Measurements from ENCODE around the gene GABARAP. TPM values are rescaled to one million over a fixed set of nuclear protein-coding genes. Genes with fewer than 3 reads are reported as not detected.

Gene GABARAP
- total and polyA plus RNA-seq, 2 of the 13 experiments (the other 11 are each of a cell fraction or from before 2014, with no cell fraction given): 161 to 310 TPM

GRCh38 chr17:7237266-7237760 lies 4.9 kb downstream of the GABARAP start (continued):
- TF ChIP-seq SOX6 (IDR thresholded peaks at IDR 0.05) (no peak), SOX6 (CRISPR knock-in tag; IDR thresholded peaks at IDR 0.05) (0 out of 2 replicates have a peak, but pooled peaks have one; percentile 8), ZFP82 (CRISPR knock-in tag; IDR thresholded peaks at IDR 0.05; ENCODE audit: borderline replicate concordance) (0 out of 2 replicates have a peak, but pooled peaks have one; percentile 50), ZNF615 (CRISPR knock-in tag; IDR thresholded peaks at IDR 0.05; ENCODE audit: borderline replicate concordance) (no peak)

- peaks cover 58% of the 10 kb centered on the region for H3K4me1 ChIP-seq (ENCODE audit: insufficient read depth, low read length)
- intact Hi-C loops (cut with micrococcal nuclease; ENCODE audit: unreplicated experiment) (loop anchor here (10.0 kb wide), 1 partner anchor 62 kb away; the partner anchor contains the start of gene ASGR1), in situ Hi-C loops (cut with HindIII; ENCODE audit: extremely low pct_ligation_motif_present, low pct_unique_long_range_greater_than_20kb) (no loop called here)
- DNase-seq (ENCODE audit: low spot score) (no peak), ATAC-seq (no peak), FAIRE-seq (no peak)
- CTCF ChIA-PET (ENCODE audit: low intra/inter-chr PET ratio, low total read pairs): no interaction called here
- H4K20me1 ChIP-seq (ENCODE audit: insufficient read depth, low read length): peaks cover 12% of the 10 kb centered on the region; the same call in 1 of the 2 replicates
- BruUV-seq (replicated peaks): no TSS peak
- no peaks in the 10 kb centered on the region for H3K9me3 ChIP-seq (ENCODE audit: low read length)
- WGBS (ENCODE audit: low lambda C conversion rate): 94% methylated on average over 6 of the region's 6 CpGs
- POLR2A ChIA-PET: interaction anchor here (1.1 to 8.9 kb wide), 5 partner anchors 14 to 58 kb away, joined by 3 to 140 read pairs (median 5); partner anchors contain the start of genes ACADVL, ASGR1 and DLG4
- peak overlapping the region; percentile 88 for H3K27ac ChIP-seq (ENCODE audit: extremely low read length, insufficient read depth, low read length)
- peaks cover 10 to 26% of the 10 kb centered on the region in 2 experiments for H3K36me3 ChIP-seq (replicated peaks in 1 of 2; ENCODE audit: control insufficient read depth in 1 of 2, insufficient read depth in 2 of 2, low read length in 2 of 2)
- H3K79me2 ChIP-seq (ENCODE audit: insufficient read depth, low read length): peaks cover 66% of the 10 kb centered on the region
- no peaks in the 10 kb centered on the region; a peak in 1 of 5 replicates for H3K27me3 ChIP-seq (ENCODE audit: control insufficient read depth in 1 of 2, insufficient read depth in 2 of 2, low read length in 2 of 2)
- H3K4me3 ChIP-seq (replicated peaks in 1 of 3; ENCODE audit: insufficient read depth in 1 of 3, low read depth in 2 of 3, low read length in 3 of 3): no peak overlapping the region
- H3K4me2 ChIP-seq (ENCODE audit: low read depth, low read length): peak overlapping the region; percentile 84
- no peak overlapping the region for H2AFZ ChIP-seq (ENCODE audit: low read length)
- H3K9ac ChIP-seq (ENCODE audit: insufficient read depth, low read depth, low read length): peak overlapping the region; percentile 96; the same call in 1 of the 2 replicates
- TF ChIP-seq MZF1 (CRISPR knock-in tag; IDR thresholded peaks at IDR 0.05; ENCODE audit: borderline replicate concordance): no peak
- TF ChIP-seq, protein P1, sequence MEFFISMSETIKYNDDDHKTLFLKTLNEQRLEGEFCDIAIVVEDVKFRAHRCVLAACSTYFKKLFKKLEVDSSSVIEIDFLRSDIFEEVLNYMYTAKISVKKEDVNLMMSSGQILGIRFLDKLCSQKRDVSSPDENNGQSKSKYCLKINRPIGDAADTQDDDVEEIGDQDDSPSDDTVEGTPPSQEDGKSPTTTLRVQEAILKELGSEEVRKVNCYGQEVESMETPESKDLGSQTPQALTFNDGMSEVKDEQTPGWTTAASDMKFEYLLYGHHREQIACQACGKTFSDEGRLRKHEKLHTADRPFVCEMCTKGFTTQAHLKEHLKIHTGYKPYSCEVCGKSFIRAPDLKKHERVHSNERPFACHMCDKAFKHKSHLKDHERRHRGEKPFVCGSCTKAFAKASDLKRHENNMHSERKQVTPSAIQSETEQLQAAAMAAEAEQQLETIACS (CRISPR knock-in tag; IDR thresholded peaks at IDR 0.05): no peak
- TF ChIP-seq TCF12 (IDR thresholded peaks at IDR 0.05): no peak
- no peak for TF ChIP-seq TCF12 (CRISPR knock-in tag; IDR thresholded peaks at IDR 0.05)
- no peak for TF ChIP-seq ZNF772 (CRISPR knock-in tag; IDR thresholded peaks at IDR 0.05)
- no peak for TF ChIP-seq NONO (IDR thresholded peaks at IDR 0.05)
- TF ChIP-seq NONO (CRISPR knock-in tag; conservative IDR thresholded peaks at IDR 0.05): no peak
- TF ChIP-seq HBP1 (CRISPR knock-in tag; IDR thresholded peaks at IDR 0.05; ENCODE audit: low read depth): no peak
- no peak for TF ChIP-seq ZNF503 (CRISPR knock-in tag; IDR thresholded peaks at IDR 0.05)
- no peak for TF ChIP-seq SUZ12 (IDR thresholded peaks at IDR 0.05; ENCODE audit: low read depth, low read length)
- TF ChIP-seq, protein P2, sequence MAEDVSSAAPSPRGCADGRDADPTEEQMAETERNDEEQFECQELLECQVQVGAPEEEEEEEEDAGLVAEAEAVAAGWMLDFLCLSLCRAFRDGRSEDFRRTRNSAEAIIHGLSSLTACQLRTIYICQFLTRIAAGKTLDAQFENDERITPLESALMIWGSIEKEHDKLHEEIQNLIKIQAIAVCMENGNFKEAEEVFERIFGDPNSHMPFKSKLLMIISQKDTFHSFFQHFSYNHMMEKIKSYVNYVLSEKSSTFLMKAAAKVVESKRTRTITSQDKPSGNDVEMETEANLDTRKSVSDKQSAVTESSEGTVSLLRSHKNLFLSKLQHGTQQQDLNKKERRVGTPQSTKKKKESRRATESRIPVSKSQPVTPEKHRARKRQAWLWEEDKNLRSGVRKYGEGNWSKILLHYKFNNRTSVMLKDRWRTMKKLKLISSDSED (CRISPR knock-in tag; IDR thresholded peaks at IDR 0.05): no peak
- TF ChIP-seq KDM4B (CRISPR knock-in tag; IDR thresholded peaks at IDR 0.05): no peak
- TF ChIP-seq CAMTA2 (CRISPR knock-in tag; IDR thresholded peaks at IDR 0.05; ENCODE audit: borderline replicate concordance): no peak
- TF ChIP-seq ZNF569 (CRISPR knock-in tag; IDR thresholded peaks at IDR 0.05; ENCODE audit: borderline replicate concordance): no peak
- no peak for TF ChIP-seq ZNF556 (CRISPR knock-in tag; IDR thresholded peaks at IDR 0.05; ENCODE audit: borderline replicate concordance)
These were observed 5.4 kb downstream of the GABARAP start for GRCh38 chr17:7236808-7237207.
